Measurements from ENCODE around the gene ECHS1. TPM values are rescaled to one million over a fixed set of nuclear protein-coding genes. Genes with fewer than 3 reads are reported as not detected.
"Not testable (repeated sequence)": the region's sequence is repeated elsewhere in the genome, so short reads cannot be mapped to it uniquely, and the experiment has no call there.

The ECHS1 gene
- total RNA-seq, 1 donor from 2014 or later: 64.3 TPM

GRCh38 chr10:133378251-133379096 is 5.3 kb upstream of the ECHS1 start:
- intact Hi-C loops (cut with micrococcal nuclease): loop anchor here (1.0 to 10.0 kb wide), 6 partner anchors 12 to 1194 kb away; partner anchors contain the start of genes DPYSL4, FUOM and MTG1
- Mint-ChIP-seq H3K4me3 (peak overlapping the region; percentile 80), H3K27me3 (peaks cover 3% of the 10 kb centered on the region), H3K4me1 (peaks cover 7% of the 10 kb centered on the region), H3K36me3 (ENCODE audit: low read depth) (peaks cover 4% of the 10 kb centered on the region), H3K9me3 (no peaks in the 10 kb centered on the region), H3K27ac (peak overlapping the region; percentile 51)
- DNase-seq: peak; percentile 90

- Mint-ChIP-seq H3K4me1 (peaks cover 8% of the 10 kb centered on the region), H3K36me3 (ENCODE audit: low read depth) (peaks cover 6% of the 10 kb centered on the region), H3K4me3 (peak overlapping the region; percentile 80), H3K9me3 (no peaks in the 10 kb centered on the region), H3K27me3 (peaks cover 3% of the 10 kb centered on the region), H3K27ac (no peak overlapping the region)
- no peak for DNase-seq
- intact Hi-C loops (cut with micrococcal nuclease): loop anchor here (1.0 to 10.0 kb wide), 4 partner anchors 16 to 1193 kb away; partner anchors contain the start of genes DPYSL4, FUOM and MTG1
These were observed 4.7 kb upstream of the ECHS1 start for GRCh38 chr10:133377818-133378250.

- Mint-ChIP-seq H3K27me3 (peaks cover 3% of the 10 kb centered on the region), H3K4me3 (peak overlapping the region; percentile 47), H3K36me3 (ENCODE audit: low read depth) (peaks cover 6% of the 10 kb centered on the region), H3K4me1 (peaks cover 8% of the 10 kb centered on the region), H3K9me3 (no peaks in the 10 kb centered on the region), H3K27ac (no peak overlapping the region)
- no peak for DNase-seq
- intact Hi-C loops (cut with micrococcal nuclease): loop anchor here (5.0 to 10.0 kb wide), 2 partner anchors 115 to 1192 kb away; partner anchors contain the start of gene DPYSL4
These were observed 4.1 kb upstream of the ECHS1 start for GRCh38 chr10:133377025-133377817.

- H3K36me3 Mint-ChIP-seq (ENCODE audit: low read depth); H3K27ac Mint-ChIP-seq; DNase-seq; H3K9me3 Mint-ChIP-seq; H3K27me3 Mint-ChIP-seq: not testable (repeated sequence)
- H3K4me3 Mint-ChIP-seq: peak overlapping the region; percentile 61
- H3K4me1 Mint-ChIP-seq: peaks cover 10% of the 10 kb centered on the region
- intact Hi-C loops (cut with micrococcal nuclease): loop anchor here (5.0 to 10.0 kb wide), 2 partner anchors 114 to 1191 kb away; partner anchors contain the start of gene DPYSL4
These were observed 3.0 kb upstream of the ECHS1 start for GRCh38 chr10:133376183-133376582.

- DNase-seq: no peak
- Mint-ChIP-seq H3K9me3 (no peaks in the 10 kb centered on the region), H3K4me1 (peaks cover 10% of the 10 kb centered on the region), H3K27ac (no peak overlapping the region), H3K27me3 (peaks cover 3% of the 10 kb centered on the region), H3K4me3 (no peak overlapping the region), H3K36me3 (ENCODE audit: low read depth) (peaks cover 3% of the 10 kb centered on the region)
- intact Hi-C loops (cut with micrococcal nuclease): loop anchor here (5.0 to 10.0 kb wide), 2 partner anchors 113 to 1191 kb away; partner anchors contain the start of gene DPYSL4
These were observed 2.4 kb upstream of the ECHS1 start for GRCh38 chr10:133375357-133376115.

- intact Hi-C loops (cut with micrococcal nuclease): loop anchor here (10.0 kb wide), 1 partner anchor 1188 kb away; the partner anchor contains the start of gene DPYSL4
- Mint-ChIP-seq H3K27me3 (peaks cover 3% of the 10 kb centered on the region), H3K4me3 (peak overlapping the region; percentile 94), H3K36me3 (ENCODE audit: low read depth) (peaks cover 17% of the 10 kb centered on the region), H3K4me1 (peaks cover 10% of the 10 kb centered on the region), H3K9me3 (no peaks in the 10 kb centered on the region), H3K27ac (no peak overlapping the region)
- no peak for DNase-seq
These were observed 647 bp downstream of the ECHS1 start for GRCh38 chr10:133372507-133372906.

GRCh38 chr10:133370030-133370786 is 2.9 kb downstream of the ECHS1 start:
- H3K4me1 Mint-ChIP-seq: peaks cover 10% of the 10 kb centered on the region
- H3K4me3 Mint-ChIP-seq: no peak overlapping the region
- no peak for DNase-seq
- H3K27ac Mint-ChIP-seq: no peak overlapping the region
- peaks cover 21% of the 10 kb centered on the region for H3K36me3 Mint-ChIP-seq (ENCODE audit: low read depth)
- intact Hi-C loops (cut with micrococcal nuclease): loop anchor here (10.0 kb wide), 1 partner anchor 1185 kb away; the partner anchor contains the start of gene DPYSL4
- H3K9me3 Mint-ChIP-seq: no peaks in the 10 kb centered on the region
- H3K27me3 Mint-ChIP-seq: no peaks in the 10 kb centered on the region

GRCh38 chr10:133368153-133368552 is 5.0 kb downstream of the ECHS1 start:
- no peak overlapping the region for H3K4me3 Mint-ChIP-seq
- H3K27me3 Mint-ChIP-seq: no peaks in the 10 kb centered on the region
- intact Hi-C loops (cut with micrococcal nuclease): no loop called here
- H3K9me3 Mint-ChIP-seq: no peaks in the 10 kb centered on the region
- no peak overlapping the region for H3K27ac Mint-ChIP-seq
- H3K4me1 Mint-ChIP-seq: peaks cover 5% of the 10 kb centered on the region
- peaks cover 25% of the 10 kb centered on the region for H3K36me3 Mint-ChIP-seq (ENCODE audit: low read depth)
- no peak for DNase-seq

GRCh38 chr10:133367461-133367860 is 5.7 kb downstream of the ECHS1 start:
- H3K4me1 Mint-ChIP-seq; H3K9me3 Mint-ChIP-seq; intact Hi-C loops (cut with micrococcal nuclease); DNase-seq; H3K27ac Mint-ChIP-seq; H3K4me3 Mint-ChIP-seq; H3K27me3 Mint-ChIP-seq: not testable (repeated sequence)
- peaks cover 24% of the 10 kb centered on the region for H3K36me3 Mint-ChIP-seq (ENCODE audit: low read depth)

GRCh38 chr10:133366751-133367150 is 6.4 kb downstream of the ECHS1 start:
- Mint-ChIP-seq H3K36me3 (ENCODE audit: low read depth) (peaks cover 27% of the 10 kb centered on the region), H3K4me1 (peaks cover 2% of the 10 kb centered on the region), H3K9me3 (no peaks in the 10 kb centered on the region), H3K27ac (no peak overlapping the region), H3K27me3 (no peaks in the 10 kb centered on the region), H3K4me3 (no peak overlapping the region)
- no peak for DNase-seq
- intact Hi-C loops (cut with micrococcal nuclease): no loop called here

- intact Hi-C loops (cut with micrococcal nuclease): no loop called here
- Mint-ChIP-seq H3K4me3 (no peak overlapping the region), H3K27ac (no peak overlapping the region), H3K27me3 (no peaks in the 10 kb centered on the region), H3K4me1 (peaks cover 4% of the 10 kb centered on the region), H3K9me3 (no peaks in the 10 kb centered on the region), H3K36me3 (ENCODE audit: low read depth) (peaks cover 26% of the 10 kb centered on the region)
- no peak for DNase-seq
These were observed 7.0 kb downstream of the ECHS1 start for GRCh38 chr10:133366130-133366478.

- H3K27ac Mint-ChIP-seq: no peak overlapping the region
- intact Hi-C loops (cut with micrococcal nuclease): no loop called here
- no peaks in the 10 kb centered on the region for H3K9me3 Mint-ChIP-seq
- no peaks in the 10 kb centered on the region for H3K27me3 Mint-ChIP-seq
- peaks cover 4% of the 10 kb centered on the region for H3K4me1 Mint-ChIP-seq
- no peak for DNase-seq
- no peak overlapping the region for H3K4me3 Mint-ChIP-seq
- peaks cover 26% of the 10 kb centered on the region for H3K36me3 Mint-ChIP-seq (ENCODE audit: low read depth)
These were observed 7.6 kb downstream of the ECHS1 start for GRCh38 chr10:133365461-133366129.

Measured in activated CD4-positive, alpha-beta T cell treated with anti-CD3 and anti-CD28 coated beads, Interleukin-2, amount 10 ng/mL, durations not matched to agents 24 days and 14 days (primary cell).